ENCODE measurements around the gene GPHN.
"Not testable (repeated sequence)": the region's sequence is repeated elsewhere in the genome, so short reads cannot be mapped to it uniquely, and the experiment has no call there.

GPHN gene

GRCh38 chr14:66724996-66725395 is 217.0 kb downstream of the GPHN start:
- Histone ChIP-seq H3K27me3 (no peaks in the 10 kb centered on the region), H3K4me3 (ENCODE audit: low read depth, low read length) (no peak overlapping the region), H3K36me3 (no peaks in the 10 kb centered on the region), H3K4me1 (no peaks in the 10 kb centered on the region), H3K9me3 (peaks cover 11% of the 10 kb centered on the region)
- no peak for TF ChIP-seq CTCF (IDR thresholded peaks at IDR 0.05; ENCODE audit: low read depth, low read length)
- no peak for DNase-seq

- not testable (repeated sequence) for H3K4me3 ChIP-seq (ENCODE audit: low read depth, low read length); H3K4me1 ChIP-seq; H3K27me3 ChIP-seq; H3K36me3 ChIP-seq; DNase-seq
- H3K9me3 ChIP-seq = peaks cover 11% of the 10 kb centered on the region
These were observed 223.4 kb downstream of the GPHN start for GRCh38 chr14:66731298-66731697.

- no peak for DNase-seq
- no peak for TF ChIP-seq CTCF (IDR thresholded peaks at IDR 0.05; ENCODE audit: low read depth, low read length)
- Histone ChIP-seq H3K27me3 (no peaks in the 10 kb centered on the region), H3K36me3 (no peaks in the 10 kb centered on the region), H3K4me1 (no peaks in the 10 kb centered on the region), H3K4me3 (ENCODE audit: low read depth, low read length) (no peak overlapping the region), H3K9me3 (no peaks in the 10 kb centered on the region)
These were observed 227.9 kb downstream of the GPHN start for GRCh38 chr14:66735853-66736252.

- Histone ChIP-seq H3K36me3 (no peaks in the 10 kb centered on the region), H3K4me1 (no peaks in the 10 kb centered on the region), H3K4me3 (ENCODE audit: low read depth, low read length) (no peak overlapping the region), H3K27me3 (no peaks in the 10 kb centered on the region), H3K9me3 (no peaks in the 10 kb centered on the region)
- DNase-seq = no peak
- TF ChIP-seq CTCF (IDR thresholded peaks at IDR 0.05; ENCODE audit: low read depth, low read length) = no peak
These were observed 231.9 kb downstream of the GPHN start for GRCh38 chr14:66739826-66740225.

DNA sequence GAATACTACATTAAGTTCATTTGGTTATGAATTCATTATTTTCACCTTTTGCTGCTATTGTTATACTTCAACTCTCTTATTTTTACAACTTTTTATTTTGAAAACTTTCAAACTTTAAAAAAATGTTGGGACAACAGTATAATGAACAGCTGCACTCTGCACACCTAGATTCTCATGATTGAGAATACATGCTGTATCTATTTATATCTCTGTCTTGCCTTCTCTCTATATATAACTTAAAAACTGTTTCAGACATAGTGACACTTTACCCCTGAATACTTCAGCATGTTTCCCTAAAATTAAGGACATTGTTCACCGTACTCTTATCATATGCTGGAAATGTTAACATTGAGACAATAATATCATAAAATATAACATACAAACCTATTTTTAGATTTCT is 237.1 kb downstream of the GPHN start:
- H3K4me3 ChIP-seq (ENCODE audit: low read depth, low read length) = no peak overlapping the region
- no peaks in the 10 kb centered on the region for H3K27me3 ChIP-seq
- no peak for TF ChIP-seq CTCF (IDR thresholded peaks at IDR 0.05; ENCODE audit: low read depth, low read length)
- no peaks in the 10 kb centered on the region for H3K36me3 ChIP-seq
- no peaks in the 10 kb centered on the region for H3K4me1 ChIP-seq
- no peaks in the 10 kb centered on the region for H3K9me3 ChIP-seq
- DNase-seq = no peak

- Histone ChIP-seq H3K36me3 (no peaks in the 10 kb centered on the region), H3K4me3 (ENCODE audit: low read depth, low read length) (no peak overlapping the region), H3K9me3 (no peaks in the 10 kb centered on the region), H3K4me1 (no peaks in the 10 kb centered on the region), H3K27me3 (no peaks in the 10 kb centered on the region)
- DNase-seq = peak; percentile 36
- TF ChIP-seq CTCF (IDR thresholded peaks at IDR 0.05; ENCODE audit: low read depth, low read length) = peak; percentile 75
These were observed 238.5 kb downstream of the GPHN start for GRCh38 chr14:66746316-66747006.

Measured in BE2C (cell line).